ENCODE results near the gene KRT79. TPM values are rescaled to one million over a fixed set of nuclear protein-coding genes. Genes with fewer than 3 reads are reported as not detected.

KRT79 gene
- total RNA-seq, 4 donors from 2014 or later, result 48.8 to 202 (median 156) TPM

DNA sequence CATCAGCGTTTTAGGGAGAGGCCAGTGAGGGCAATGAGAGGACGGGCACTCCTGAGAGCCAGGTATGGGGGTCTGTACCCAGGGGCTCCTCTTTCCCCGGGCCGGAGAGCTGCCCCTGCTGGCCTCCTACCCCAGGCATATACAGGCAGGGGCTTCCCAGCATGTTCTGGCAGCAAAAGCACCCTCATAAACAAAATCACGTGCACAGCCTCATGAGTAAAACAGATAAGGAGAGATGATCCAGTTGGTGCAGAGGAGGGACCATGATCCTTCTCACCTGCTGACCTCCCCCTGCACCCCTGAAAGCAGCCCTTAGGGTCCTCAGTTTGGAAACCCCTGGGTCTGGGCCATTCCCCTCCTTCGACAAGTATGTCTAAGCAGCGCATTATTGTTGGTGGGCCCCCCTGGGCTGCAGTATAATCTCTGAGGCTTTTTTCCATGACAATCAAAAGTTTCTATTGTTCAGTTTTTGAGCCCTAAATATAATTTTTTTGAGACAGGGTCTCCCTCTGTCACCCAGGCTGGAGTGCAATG lies 15.2 kb downstream of the KRT79 start:
- Histone ChIP-seq H3K4me1 (peaks cover 7% of the 10 kb centered on the region), H3K27me3 (peaks cover 17% of the 10 kb centered on the region), H3K27ac (no peak overlapping the region), H3K4me3 (no peak overlapping the region), H3K36me3 (no peaks in the 10 kb centered on the region), H3K9me3 (no peaks in the 10 kb centered on the region)
- TF ChIP-seq EP300 (IDR thresholded peaks at IDR 0.05) (no peak), POLR2A (IDR thresholded peaks at IDR 0.05) (no peak), POLR2AphosphoS5 (IDR thresholded peaks at IDR 0.05) (no peak)
- WGBS, result 68% methylated on average over 7 of the region's 7 CpGs
- DNase-seq (ENCODE audit: low spot score in 2 of 2), result no peak

DNA sequence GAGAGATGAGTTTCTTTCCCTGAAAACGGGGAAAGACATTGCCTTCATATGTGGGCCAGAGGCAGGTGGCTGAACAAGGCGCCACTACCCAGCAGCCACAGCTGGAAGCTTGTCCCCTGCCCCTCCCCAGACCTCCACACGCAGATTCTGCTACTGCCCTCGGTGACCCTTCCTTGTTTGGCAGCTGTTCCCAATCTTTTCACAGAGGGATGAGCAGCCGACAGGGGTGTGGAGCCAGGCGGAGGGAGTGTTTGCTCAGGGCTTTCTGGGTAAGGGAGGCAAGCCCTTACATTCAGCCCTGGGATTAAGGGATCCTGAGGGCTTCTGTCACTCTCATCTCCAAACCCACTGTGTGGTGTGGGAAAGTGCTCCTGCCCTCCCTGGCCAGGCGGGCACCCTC lies 15.7 kb downstream of the KRT79 start:
- no peak overlapping the region for H3K4me3 ChIP-seq
- H3K27me3 ChIP-seq, result peaks cover 17% of the 10 kb centered on the region
- 40% methylated on average over 6 of the region's 7 CpGs for WGBS
- TF ChIP-seq EP300 (IDR thresholded peaks at IDR 0.05) (no peak), POLR2A (IDR thresholded peaks at IDR 0.05) (no peak), CTCF (IDR thresholded peaks at IDR 0.05) (no peak), POLR2AphosphoS5 (IDR thresholded peaks at IDR 0.05) (no peak)
- H3K36me3 ChIP-seq, result no peaks in the 10 kb centered on the region
- H3K9me3 ChIP-seq, result no peaks in the 10 kb centered on the region
- no peak overlapping the region for H3K27ac ChIP-seq
- no peak for DNase-seq (ENCODE audit: low spot score in 2 of 2)
- peaks cover 7% of the 10 kb centered on the region for H3K4me1 ChIP-seq

DNA sequence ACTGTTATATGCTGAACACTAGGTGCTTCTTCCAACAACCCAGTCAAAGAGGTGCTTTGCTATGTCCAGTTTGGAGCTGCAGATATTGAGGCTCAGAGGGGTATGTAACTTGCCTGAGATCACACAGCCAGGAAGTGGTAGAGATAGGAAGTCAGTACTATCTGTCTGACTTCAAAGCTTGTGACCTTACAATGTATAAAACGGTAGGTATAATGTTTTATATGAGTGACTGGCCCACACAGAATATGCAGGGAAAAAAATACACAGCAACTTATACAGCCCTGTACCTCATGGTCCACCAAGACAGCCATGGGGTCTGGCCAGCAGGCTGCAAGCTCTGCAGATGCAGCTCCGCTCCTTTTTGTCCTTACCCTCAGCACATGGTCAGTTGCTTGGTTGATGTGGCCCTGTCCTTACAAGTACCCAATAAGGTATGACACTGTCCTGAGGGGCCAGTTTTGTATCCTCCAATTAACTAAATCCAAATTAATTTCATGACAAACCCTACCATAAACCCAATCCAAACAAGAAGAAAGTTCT lies 16.3 kb downstream of the KRT79 start:
- peaks cover 7% of the 10 kb centered on the region for H3K4me1 ChIP-seq

DNA sequence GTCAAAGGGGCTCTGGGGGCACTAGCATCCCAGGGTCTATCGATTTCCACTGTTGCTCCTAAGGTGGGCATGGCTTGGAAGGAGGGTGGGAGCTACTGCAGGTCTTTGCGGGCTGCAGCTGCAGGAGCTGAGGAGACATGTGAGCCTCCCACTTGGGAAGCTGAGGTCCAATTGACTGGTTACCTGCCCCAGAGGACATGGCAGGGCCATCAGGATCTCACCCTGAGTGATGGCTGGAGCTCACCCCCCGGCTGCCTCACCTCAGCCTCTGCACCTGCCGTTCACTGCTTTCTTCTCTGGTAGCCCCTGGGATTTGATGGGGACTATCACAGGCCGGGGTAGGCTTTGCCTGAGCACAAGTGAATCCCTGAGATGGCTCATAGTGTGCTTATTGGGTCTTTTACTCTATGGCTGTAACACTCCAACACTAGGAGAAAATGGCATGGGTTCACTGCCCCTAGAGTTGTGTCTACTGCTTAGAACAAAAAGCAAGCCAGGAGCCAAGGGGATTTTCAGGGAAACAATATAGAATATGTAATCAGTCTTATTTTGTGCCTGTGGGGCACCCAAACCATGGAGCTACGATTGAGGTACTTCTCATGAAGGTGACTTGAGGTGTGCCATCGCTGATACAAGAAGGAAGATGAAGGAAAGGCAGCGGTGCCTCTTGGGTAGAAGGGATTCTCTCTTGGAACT lies 17.0 kb downstream of the KRT79 start:
- no peak for TF ChIP-seq POLR2A (IDR thresholded peaks at IDR 0.05)
- no peak for TF ChIP-seq POLR2AphosphoS5 (IDR thresholded peaks at IDR 0.05)
- no peak for TF ChIP-seq EP300 (IDR thresholded peaks at IDR 0.05)
- no peak for TF ChIP-seq CTCF (IDR thresholded peaks at IDR 0.05)
- Histone ChIP-seq H3K4me1 (peaks cover 3% of the 10 kb centered on the region), H3K9me3 (no peaks in the 10 kb centered on the region), H3K36me3 (no peaks in the 10 kb centered on the region), H3K4me3 (no peak overlapping the region), H3K27ac (no peak overlapping the region), H3K27me3 (peaks cover 17% of the 10 kb centered on the region)
- DNase-seq (ENCODE audit: low spot score in 2 of 2), result no peak
- 92% methylated on average over 8 of the region's 8 CpGs for WGBS

More for the DNA sequence above, 16.3 kb downstream of the KRT79 start:
- H3K27me3 ChIP-seq, result peaks cover 17% of the 10 kb centered on the region
- no peaks in the 10 kb centered on the region for H3K9me3 ChIP-seq
- WGBS, result 85% methylated on average over 2 of the region's 2 CpGs
- DNase-seq (ENCODE audit: low spot score in 2 of 2), result no peak
- no peak for TF ChIP-seq POLR2AphosphoS5 (IDR thresholded peaks at IDR 0.05)
- no peak for TF ChIP-seq EP300 (IDR thresholded peaks at IDR 0.05)
- TF ChIP-seq CTCF (IDR thresholded peaks at IDR 0.05), result no peak
- no peak for TF ChIP-seq POLR2A (IDR thresholded peaks at IDR 0.05)
- H3K4me3 ChIP-seq, result no peak overlapping the region
- H3K36me3 ChIP-seq, result no peaks in the 10 kb centered on the region
- no peak overlapping the region for H3K27ac ChIP-seq

DNA sequence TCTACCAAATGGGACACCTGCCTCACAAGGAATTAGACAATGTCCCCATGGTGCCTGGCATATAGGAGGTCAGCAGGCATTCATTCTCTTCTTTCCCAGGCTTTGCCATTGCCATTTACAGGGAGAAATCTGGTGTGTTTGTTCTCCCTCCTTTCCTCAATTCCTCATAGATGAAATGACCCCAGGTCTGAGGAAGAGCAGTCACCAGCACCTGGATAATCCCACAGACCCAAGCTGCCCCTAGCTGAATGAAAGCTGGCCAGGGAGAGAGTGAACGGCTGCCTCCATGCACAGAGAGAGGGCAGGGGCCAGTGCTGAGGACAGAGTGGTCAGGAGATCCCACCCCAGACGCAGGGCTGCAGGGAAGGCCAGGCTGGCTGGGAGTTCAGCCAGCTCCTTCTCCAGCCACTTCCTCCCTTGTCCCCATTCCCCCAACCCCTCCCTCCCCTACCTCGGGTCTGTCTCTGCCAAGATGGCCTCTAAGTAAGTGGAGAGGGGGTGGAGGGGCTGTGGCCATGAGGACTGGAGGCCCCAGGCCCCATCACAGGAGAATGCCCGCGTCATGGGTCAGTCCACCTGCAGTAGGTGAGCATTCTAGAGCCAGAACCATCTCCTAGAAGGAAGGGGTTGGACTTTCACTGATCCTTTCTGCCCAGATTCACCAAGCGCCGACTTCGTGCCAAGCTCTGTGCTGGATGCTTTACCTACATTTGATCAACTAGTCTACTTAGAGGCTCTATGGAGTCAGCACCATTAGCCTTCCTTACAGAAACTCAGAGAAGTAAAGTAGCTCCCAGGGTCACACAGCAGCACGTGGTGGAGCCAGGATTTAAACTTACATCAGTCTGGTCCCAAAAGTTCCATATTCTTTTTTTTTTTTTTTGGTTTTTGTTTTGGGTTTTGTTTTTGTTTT lies 18.2 kb downstream of the KRT79 start:
- 77% methylated on average over 9 of the region's 9 CpGs for WGBS
- Histone ChIP-seq H3K36me3 (no peaks in the 10 kb centered on the region), H3K4me1 (no peaks in the 10 kb centered on the region), H3K27ac (no peak overlapping the region), H3K4me3 (no peak overlapping the region), H3K27me3 (peaks cover 17% of the 10 kb centered on the region), H3K9me3 (no peaks in the 10 kb centered on the region)
- no peak for DNase-seq (ENCODE audit: low spot score in 2 of 2)
- TF ChIP-seq CTCF (IDR thresholded peaks at IDR 0.05) (no peak), EP300 (IDR thresholded peaks at IDR 0.05) (no peak), POLR2A (IDR thresholded peaks at IDR 0.05) (no peak), POLR2AphosphoS5 (IDR thresholded peaks at IDR 0.05) (no peak)
